ENCODE data around the gene SPIRE1.

The SPIRE1 gene

GRCh38 chr18:12657684-12658425 lies at the start of gene SPIRE1:
Gene SPIRE1, minus strand, starts transcription at chr18:12658107. Its CDS starts 241 bp downstream, at chr18:12657866.
- DNase-seq (ENCODE audit: low read depth in 3 of 3), result peak in 1 of 3 donors; percentile 28

DNA sequence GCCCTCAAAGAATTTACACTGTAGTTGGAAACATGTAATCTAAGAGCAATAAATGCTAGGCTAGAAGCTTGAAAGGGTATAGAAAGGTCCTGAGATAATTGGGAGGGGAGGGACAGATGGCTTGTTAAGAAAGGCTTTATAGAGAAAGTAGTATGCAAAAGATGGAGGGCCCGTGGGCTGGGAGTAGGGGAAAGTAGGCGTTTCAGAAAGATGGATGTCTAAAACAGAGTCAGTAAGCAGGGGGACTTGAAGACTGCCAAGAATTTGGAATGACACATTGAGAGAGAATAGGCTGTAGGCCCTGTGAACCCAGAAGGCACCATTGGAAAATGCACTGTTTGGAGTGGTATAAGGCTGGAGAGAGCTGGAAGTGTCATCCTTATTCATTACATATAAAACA lies 45.8 kb upstream of the SPIRE1 start:
- no peak for DNase-seq (ENCODE audit: low read depth in 3 of 3)

- DNase-seq (ENCODE audit: low read depth in 3 of 3), result no peak
Observed at GRCh38 chr18:12703096-12703567, 45.2 kb upstream of the SPIRE1 start.

DNA sequence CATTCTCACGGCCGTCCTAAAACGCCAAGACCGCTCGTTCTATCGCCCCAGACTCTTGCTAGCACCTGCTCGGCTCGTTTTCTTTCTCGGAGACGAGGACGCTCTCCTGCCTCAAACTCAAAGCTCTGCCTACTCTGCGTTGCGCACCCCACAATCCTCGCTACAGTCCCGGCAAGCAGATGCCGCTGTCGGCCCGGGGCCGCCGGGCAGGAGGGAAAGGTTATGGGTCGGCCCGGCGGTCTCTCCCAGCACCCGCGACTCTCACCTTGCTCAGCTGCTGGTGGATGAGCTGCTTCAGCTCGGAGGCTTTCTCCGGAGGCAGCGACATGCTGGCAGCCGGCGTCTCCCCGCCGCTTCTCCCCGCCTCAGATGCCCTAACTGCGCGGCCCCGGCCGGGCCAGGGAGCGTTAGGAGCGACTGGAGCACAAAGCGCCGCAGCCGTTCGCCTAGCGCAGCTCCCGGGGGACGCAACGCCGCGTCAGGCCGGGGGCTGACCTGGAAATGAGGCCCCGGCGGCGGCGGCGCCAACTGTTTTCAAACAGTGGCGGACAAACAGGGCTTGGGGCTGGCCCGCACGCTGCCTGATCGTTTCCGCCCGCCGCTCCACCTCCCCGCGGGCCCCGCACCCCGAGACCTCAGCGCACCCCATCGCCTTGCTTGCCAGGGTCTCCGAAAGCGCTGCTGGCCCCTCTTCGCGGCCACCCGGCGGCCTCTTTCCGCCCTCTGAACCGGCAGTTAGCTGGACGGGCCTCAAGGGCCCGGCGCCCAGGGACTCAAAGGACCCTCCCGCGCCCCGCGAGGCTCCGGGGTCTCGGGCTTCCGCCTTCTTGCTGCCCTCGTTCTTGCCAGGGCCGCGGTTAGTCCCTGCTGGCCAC lies 44.6 kb upstream of the SPIRE1 start, which contains the start of the genes CEP76 and PSMG2:
Gene CEP76 (minus strand): TSS at position 503 of the 875 bp plus-strand sequence. CDS start 175 bp downstream, at position 328.
Gene PSMG2 (plus strand): TSS at position 822 of the 875 bp plus-strand sequence. CDS start 66 bp downstream, outside the sequence.
- DNase-seq (ENCODE audit: low read depth in 3 of 3), result peak; percentile 72 to 79 (median 75)

- DNase-seq (ENCODE audit: low read depth in 3 of 3), result no peak
Observed at GRCh38 chr18:12701161-12701560, 43.3 kb upstream of the SPIRE1 start.

GRCh38 chr18:12699747-12700146 lies 41.8 kb upstream of the SPIRE1 start:
- DNase-seq (ENCODE audit: low read depth in 3 of 3), result no peak

- no peak for DNase-seq (ENCODE audit: low read depth in 3 of 3)
Observed at GRCh38 chr18:12694032-12694431, 36.1 kb upstream of the SPIRE1 start.

DNA sequence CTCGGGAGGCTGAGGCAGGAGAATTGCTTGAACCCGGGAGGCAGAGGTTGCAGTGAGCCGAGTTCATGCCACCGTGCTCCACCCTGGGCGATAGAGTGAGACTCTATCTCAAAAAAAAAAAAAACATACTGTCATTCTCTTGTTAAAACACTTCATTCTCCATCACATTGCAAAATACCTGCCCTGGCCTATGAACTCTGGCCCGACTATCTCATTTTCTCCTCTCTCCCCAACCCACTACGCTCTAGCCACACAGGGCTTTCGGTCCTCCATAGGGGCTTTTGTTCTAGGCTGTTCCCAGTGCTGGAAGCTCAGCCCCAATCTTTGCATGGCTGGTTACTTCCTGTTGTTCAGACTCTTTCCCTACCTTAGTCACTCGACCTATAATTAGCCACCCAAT lies 34.3 kb upstream of the SPIRE1 start:
- DNase-seq (ENCODE audit: low read depth in 3 of 3), result no peak

- no peak for DNase-seq (ENCODE audit: low read depth in 3 of 3)
Observed at GRCh38 chr18:12689256-12689850, 31.4 kb upstream of the SPIRE1 start.

DNA sequence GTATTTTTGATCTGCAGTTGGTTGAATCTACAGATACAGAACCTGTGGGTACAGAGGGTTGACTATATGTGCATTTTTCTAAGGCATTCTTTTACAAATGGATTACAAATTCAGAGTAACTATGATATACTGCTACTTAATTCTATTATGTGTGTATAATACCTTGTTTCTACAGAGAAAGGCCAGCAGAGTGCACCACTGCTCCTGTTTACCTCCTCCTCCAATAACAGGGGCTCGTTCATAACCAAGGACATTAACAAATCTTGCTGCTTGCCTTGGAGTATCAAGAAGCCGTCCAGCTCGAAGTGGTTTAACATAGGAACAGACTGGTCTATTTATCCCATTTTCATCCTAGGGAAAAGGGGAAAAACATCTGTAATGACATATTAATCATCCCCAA lies 28.2 kb upstream of the SPIRE1 start:
- DNase-seq (ENCODE audit: low read depth in 3 of 3), result no peak

DNA sequence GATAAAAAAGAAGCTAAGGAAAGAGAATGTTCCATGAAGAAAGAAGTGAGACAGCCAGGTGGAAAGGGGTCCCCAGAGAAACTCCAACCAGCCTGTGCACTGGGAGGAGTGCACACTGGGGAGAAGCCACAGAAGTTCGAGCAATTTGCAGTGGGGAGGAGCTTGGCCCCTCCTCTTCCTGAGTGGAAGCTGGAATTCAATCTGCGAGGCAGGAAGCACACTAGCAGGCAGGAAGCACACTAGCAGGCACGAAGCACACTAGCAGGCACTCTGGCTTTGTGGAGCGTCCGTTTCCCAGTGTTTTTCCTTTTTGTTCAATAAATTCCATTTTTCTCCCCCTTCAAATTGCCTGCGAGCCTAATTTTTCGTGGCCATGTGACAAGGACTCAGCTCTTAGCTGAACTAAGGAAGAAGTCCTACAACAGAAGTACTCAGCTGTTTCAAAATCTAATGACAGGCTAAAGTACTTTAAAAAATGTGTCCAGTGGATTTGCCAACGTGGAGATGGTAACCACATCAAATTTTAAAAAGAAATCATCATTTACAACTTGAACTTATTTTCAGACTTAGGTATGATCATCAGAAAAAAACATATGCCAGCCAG lies 21.4 kb upstream of the SPIRE1 start:
- DNase-seq (ENCODE audit: low read depth in 3 of 3), result no peak

DNA sequence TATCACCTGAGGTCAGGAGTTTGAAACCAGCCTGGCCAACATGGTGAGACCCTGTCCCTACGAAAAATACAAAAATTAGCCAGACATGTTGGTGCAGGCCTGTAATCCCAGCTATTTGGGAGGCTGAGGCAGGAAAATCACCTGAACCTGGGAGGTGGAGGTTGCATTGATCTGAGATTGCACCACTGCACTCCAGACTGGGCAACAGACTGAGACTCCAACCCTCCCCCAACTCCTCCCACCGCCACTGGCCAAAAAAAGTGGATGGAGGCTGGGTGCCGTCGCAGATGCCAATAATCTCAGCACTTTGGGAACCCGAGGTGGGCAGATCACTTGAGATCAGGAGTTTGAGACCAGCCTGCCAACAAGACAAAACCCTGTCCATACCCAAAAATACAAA lies 10.1 kb upstream of the SPIRE1 start:
- no peak for DNase-seq (ENCODE audit: low read depth in 3 of 3)

DNA sequence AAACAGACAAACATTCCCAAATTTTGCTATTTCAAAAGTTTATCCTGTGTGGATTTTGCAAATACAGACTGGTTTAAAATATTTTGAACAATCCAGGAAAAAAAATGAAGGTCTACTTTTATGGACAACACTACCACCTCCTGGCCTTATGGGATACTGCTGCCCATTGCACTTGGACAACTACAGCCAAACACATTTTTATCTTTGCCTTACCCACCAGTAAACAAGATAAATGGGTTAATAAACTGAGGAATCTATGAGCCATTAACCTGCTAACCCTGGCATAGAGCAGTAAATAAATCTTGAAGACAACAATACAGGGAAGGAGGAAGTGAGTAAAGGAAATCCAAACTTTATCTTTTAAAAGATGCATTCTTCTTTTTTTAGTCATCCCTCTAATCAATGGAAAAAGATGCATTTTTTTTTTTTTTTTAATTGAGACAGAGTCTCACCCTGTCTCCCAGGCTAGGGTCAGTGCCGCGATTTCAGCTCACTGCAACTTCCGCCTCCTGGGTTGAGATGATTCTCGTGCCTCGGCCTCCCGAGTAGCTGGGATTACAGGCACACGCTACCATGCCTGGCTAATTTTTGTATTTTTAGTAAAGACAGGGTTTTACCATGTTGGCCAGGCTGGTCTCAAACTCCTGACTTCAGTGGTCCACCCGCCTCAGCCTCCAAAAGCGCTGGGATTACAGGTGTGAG lies 2.1 kb upstream of the SPIRE1 start:
- DNase-seq (ENCODE audit: low read depth in 3 of 3), result no peak

- no peak for DNase-seq (ENCODE audit: low read depth in 3 of 3)
Observed at GRCh38 chr18:12658426-12659138, 675 bp upstream of the SPIRE1 start.

- no peak for DNase-seq (ENCODE audit: low read depth in 3 of 3)
Observed at GRCh38 chr18:12656938-12657683, 796 bp downstream of the SPIRE1 start.

DNA sequence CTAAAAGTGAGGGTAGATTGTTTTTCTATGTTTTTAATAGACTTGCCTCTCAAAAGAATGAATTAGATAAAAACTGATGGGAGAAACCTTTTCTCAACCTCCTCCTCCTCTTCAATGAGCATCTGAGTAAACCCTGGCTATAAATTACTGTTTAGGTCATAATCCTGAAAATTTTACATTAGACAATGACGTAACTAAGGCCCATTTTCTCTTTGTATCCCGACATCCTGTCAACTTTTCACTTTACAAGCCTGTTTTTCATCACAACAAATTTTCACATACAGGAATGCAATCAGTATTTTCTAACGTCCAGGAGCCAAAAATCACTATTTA lies 1.3 kb downstream of the SPIRE1 start:
- DNase-seq (ENCODE audit: low read depth in 3 of 3), result no peak

DNA sequence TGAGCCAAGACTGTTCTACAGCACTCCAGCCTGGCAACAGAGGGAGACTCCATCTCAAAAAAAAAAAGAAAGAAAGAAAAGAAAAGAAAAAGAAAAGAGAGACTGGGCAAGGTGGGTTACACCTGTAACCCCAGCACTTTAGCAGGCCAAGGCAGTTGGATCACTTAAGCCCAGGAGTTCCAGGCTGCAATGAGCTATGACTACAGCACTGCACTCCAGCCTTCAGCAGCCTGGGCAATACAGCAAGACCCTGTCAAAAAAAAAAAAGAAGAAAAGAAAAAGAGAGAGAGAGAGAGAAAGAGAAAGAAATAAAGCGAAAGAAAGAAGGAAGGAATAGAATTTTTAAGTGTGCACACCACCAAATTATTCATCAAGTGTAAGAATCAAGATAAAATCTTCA lies 2.9 kb downstream of the SPIRE1 start:
- DNase-seq (ENCODE audit: low read depth in 3 of 3), result no peak

DNA sequence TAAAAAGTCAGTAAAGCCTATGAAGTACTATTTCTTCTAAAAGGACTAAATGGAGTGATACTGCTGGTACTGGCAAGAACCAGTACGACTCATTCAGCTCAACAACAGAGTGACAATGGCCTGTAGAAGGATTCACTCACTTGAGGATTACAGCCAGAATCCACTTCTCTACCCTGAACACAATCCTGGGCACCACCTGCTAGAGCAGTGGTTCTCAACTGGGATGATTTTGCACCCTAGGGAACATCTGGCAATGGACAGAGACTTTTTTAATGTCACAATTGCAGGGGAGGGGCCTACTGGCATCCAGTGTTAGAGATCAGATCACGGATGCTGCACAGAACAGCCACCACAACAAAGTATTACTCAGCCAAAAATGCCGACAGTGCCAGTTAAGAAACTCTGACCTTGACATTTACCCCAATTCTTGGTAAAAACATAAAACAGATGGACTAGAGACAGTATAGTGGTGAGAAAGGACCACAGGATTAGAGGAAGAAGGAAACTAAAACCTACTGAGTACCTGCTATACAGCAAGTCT lies 5.0 kb downstream of the SPIRE1 start:
- no peak for DNase-seq (ENCODE audit: low read depth in 3 of 3)

GRCh38 chr18:12651651-12652050 lies 6.3 kb downstream of the SPIRE1 start:
- no peak for DNase-seq (ENCODE audit: low read depth in 3 of 3)

GRCh38 chr18:12647773-12648172 lies 10.1 kb downstream of the SPIRE1 start:
- DNase-seq (ENCODE audit: low read depth in 3 of 3), result no peak

All from stimulated activated CD4-positive, alpha-beta T cell treated with anti-CD3 and anti-CD28 coated beads, TNF-alpha, amount 100 ng/mL, for 48 hours (primary cell).